Activated CD8-positive, alpha-beta T cell treated with anti-CD3 and anti-CD28 coated beads, Interleukin-2, amount 10 ng/mL, durations not matched to agents 7 days and 5 days (primary cell): ENCODE results near the gene ABCB1. TPM values are rescaled to one million over a fixed set of nuclear protein-coding genes. Genes with fewer than 3 reads are reported as not detected.

Experiments used
- ATAC-seq: fragments of 150-1000 bp; cut with Tn5 transposase; one replicate; pipeline ENCODE4 v1.10.0; 2021; ENCODE audit warnings: moderate library complexity
- CTCF ChIA-PET: fragments of 350-600 bp; sonication (Branson Sonifier 250); formaldehyde crosslinking; loops from one replicate; lab custom pipeline; 2021; ENCODE audit warnings: antibody characterized with exemption; lab: Charles Lee
- POLR2A ChIA-PET: fragments of 350-600 bp; sonication (Branson Sonifier 250); formaldehyde crosslinking; loops from one replicate; lab custom pipeline; 2021; ENCODE audit warnings: antibody characterized with exemption; lab: Charles Lee
- DNase-seq: peaks from one replicate; pipeline ENCODE4 v3.0.0-alpha.2; 2020
- H3K27ac Mint-ChIP-seq: one replicate; pipeline ENCODE4 v1.8.0; 2021; ENCODE audit warnings: mild to moderate bottlenecking, mixed read lengths
- H3K27me3 Mint-ChIP-seq: one replicate; pipeline ENCODE4 v1.8.0; 2021; ENCODE audit warnings: low read depth, mixed read lengths
- H3K36me3 Mint-ChIP-seq: one replicate; pipeline ENCODE4 v1.8.0; 2021; ENCODE audit warnings: low read depth, mixed read lengths
- H3K4me1 Mint-ChIP-seq: one replicate; pipeline ENCODE4 v1.8.0; 2021; ENCODE audit warnings: low read depth, mixed read lengths
- H3K4me3 Mint-ChIP-seq: one replicate; pipeline ENCODE4 v1.8.0; 2021; ENCODE audit warnings: mild to moderate bottlenecking, mixed read lengths
- H3K9me3 Mint-ChIP-seq: one replicate; pipeline ENCODE4 v1.8.0; 2022; ENCODE audit warnings: mixed read lengths; ENCODE audit not compliant: insufficient read depth
- total RNA-seq, 2 experiments: library from RNA; stranded (reverse); gene quantifications; one replicate each; pipeline ENCODE4 v1.2.3, GENCODE V29; 2021

ABCB1 gene
- total RNA-seq, 2 experiments from 2014 or later, result 2.8 to 4.8 TPM

GRCh38 chr7:87545760-87546159, 54.9 kb downstream of the ABCB1 start:
- Mint-ChIP-seq H3K9me3 (no peaks in the 10 kb centered on the region), H3K4me1 (peaks cover 7% of the 10 kb centered on the region), H3K4me3 (no peak overlapping the region), H3K36me3 (no peaks in the 10 kb centered on the region), H3K27ac (no peak overlapping the region), H3K27me3 (no peaks in the 10 kb centered on the region)
- no peak for DNase-seq
- CTCF ChIA-PET, result no interaction called here
- ATAC-seq, result no peak
- POLR2A ChIA-PET, result no interaction called here

GRCh38 chr7:87543623-87544022, 57.1 kb downstream of the ABCB1 start:
- ATAC-seq, result no peak
- H3K9me3 Mint-ChIP-seq, result no peaks in the 10 kb centered on the region
- H3K27ac Mint-ChIP-seq, result no peak overlapping the region
- DNase-seq, result no peak
- H3K27me3 Mint-ChIP-seq, result no peaks in the 10 kb centered on the region
- ChIA-PET POLR2A (no interaction called here), CTCF (interaction anchor here (0.9 to 1.0 kb wide), 2 partner anchors 21 to 56 kb away, joined by 3 to 5 read pairs; partner anchors contain the start of gene ABCB1)
- H3K4me3 Mint-ChIP-seq, result no peak overlapping the region
- H3K36me3 Mint-ChIP-seq, result no peaks in the 10 kb centered on the region
- peaks cover 7% of the 10 kb centered on the region for H3K4me1 Mint-ChIP-seq

DNA sequence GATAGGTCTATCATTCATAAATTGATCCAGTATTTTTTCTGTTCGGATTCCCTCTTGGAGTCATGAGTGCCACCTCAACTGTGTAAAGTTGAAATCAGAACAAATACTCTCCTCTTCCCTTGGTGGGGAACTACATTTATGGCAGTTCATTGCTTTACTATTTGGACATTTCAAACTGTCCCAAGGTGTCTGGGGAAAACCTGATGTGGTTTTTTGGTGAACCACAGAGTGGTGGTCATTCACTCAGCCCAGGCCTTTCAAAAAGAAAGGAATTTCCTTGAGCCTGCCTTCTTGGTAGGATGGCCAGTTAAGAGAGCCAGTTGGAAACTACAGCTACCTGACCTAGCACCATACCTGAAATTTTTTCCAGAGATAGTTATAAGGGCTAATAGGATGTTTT, 59.0 kb downstream of the ABCB1 start:
- no peak for DNase-seq
- H3K27ac Mint-ChIP-seq, result no peak overlapping the region
- POLR2A ChIA-PET, result no interaction called here
- no peaks in the 10 kb centered on the region for H3K36me3 Mint-ChIP-seq
- H3K27me3 Mint-ChIP-seq, result no peaks in the 10 kb centered on the region
- CTCF ChIA-PET, result no interaction called here
- H3K4me1 Mint-ChIP-seq, result peaks cover 7% of the 10 kb centered on the region
- H3K9me3 Mint-ChIP-seq, result no peaks in the 10 kb centered on the region
- no peak overlapping the region for H3K4me3 Mint-ChIP-seq
- no peak for ATAC-seq

DNA sequence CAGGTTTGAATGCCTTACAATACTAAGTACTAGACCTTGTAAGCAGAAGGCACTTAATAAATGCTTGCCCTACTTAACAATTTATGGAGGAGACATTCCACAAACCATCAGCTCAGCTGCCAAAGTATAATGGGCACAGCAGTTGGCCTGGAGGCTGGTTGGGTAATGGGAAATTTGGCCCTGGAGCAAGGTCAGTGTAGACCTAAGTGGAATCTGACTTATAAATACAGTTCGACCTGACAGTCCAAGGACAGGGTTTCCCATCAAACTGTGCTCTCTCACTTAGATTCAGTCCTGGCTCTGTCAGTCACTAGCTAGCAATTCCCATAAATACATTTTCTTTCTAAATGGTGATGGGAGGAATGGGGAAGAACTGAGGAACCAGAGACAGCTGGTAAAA, 62.6 kb downstream of the ABCB1 start:
- H3K36me3 Mint-ChIP-seq, result no peaks in the 10 kb centered on the region
- H3K4me1 Mint-ChIP-seq, result peaks cover 7% of the 10 kb centered on the region
- H3K27ac Mint-ChIP-seq, result no peak overlapping the region
- DNase-seq (no peak), ATAC-seq (no peak)
- CTCF ChIA-PET, result no interaction called here
- H3K27me3 Mint-ChIP-seq, result no peaks in the 10 kb centered on the region
- POLR2A ChIA-PET, result no interaction called here
- no peak overlapping the region for H3K4me3 Mint-ChIP-seq
- H3K9me3 Mint-ChIP-seq, result no peaks in the 10 kb centered on the region

DNA sequence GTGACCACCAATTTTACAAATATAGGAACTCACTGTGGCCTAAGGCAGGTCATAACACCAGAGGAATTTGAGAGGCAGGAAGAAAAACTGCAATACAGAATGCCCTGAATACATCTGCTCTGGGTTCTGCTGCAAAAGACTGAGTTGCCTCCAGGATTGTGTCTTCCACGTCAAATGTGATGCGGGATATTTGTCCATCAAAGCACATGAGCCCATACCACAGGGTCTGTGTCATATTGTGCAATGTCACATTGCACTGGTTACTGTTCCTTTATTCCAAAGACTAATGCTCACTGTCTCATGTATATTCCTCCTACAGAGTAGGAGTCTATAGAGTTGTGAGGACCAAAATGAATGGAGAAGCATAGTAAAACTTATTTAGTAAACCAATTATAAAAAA, 66.6 kb downstream of the ABCB1 start:
- DNase-seq, result no peak
- no peaks in the 10 kb centered on the region for H3K9me3 Mint-ChIP-seq
- no peak for ATAC-seq
- H3K36me3 Mint-ChIP-seq, result no peaks in the 10 kb centered on the region
- ChIA-PET CTCF (no interaction called here), POLR2A (no interaction called here)
- H3K4me3 Mint-ChIP-seq, result no peak overlapping the region
- H3K27me3 Mint-ChIP-seq, result no peaks in the 10 kb centered on the region
- H3K4me1 Mint-ChIP-seq, result no peaks in the 10 kb centered on the region
- no peak overlapping the region for H3K27ac Mint-ChIP-seq

GRCh38 chr7:87530126-87530525, 70.6 kb downstream of the ABCB1 start:
- no peak for DNase-seq
- no peak for ATAC-seq
- Mint-ChIP-seq H3K27me3 (no peaks in the 10 kb centered on the region), H3K4me3 (no peak overlapping the region), H3K4me1 (peaks cover 4% of the 10 kb centered on the region), H3K36me3 (no peaks in the 10 kb centered on the region), H3K27ac (no peak overlapping the region), H3K9me3 (no peaks in the 10 kb centered on the region)
- CTCF ChIA-PET, result interaction anchor here (0.7 to 1.4 kb wide), 2 partner anchors 22 to 28 kb away, joined by 3 read pairs; no protein-coding TSS in a partner anchor
- POLR2A ChIA-PET, result no interaction called here

GRCh38 chr7:87528730-87529129, 72.0 kb downstream of the ABCB1 start:
- Mint-ChIP-seq H3K27ac (no peak overlapping the region), H3K4me3 (no peak overlapping the region), H3K9me3 (no peaks in the 10 kb centered on the region), H3K4me1 (peaks cover 4% of the 10 kb centered on the region), H3K27me3 (no peaks in the 10 kb centered on the region), H3K36me3 (no peaks in the 10 kb centered on the region)
- ChIA-PET POLR2A (no interaction called here), CTCF (interaction anchor here (1.4 kb wide), 1 partner anchor 21 kb away, joined by 3 read pairs; no protein-coding TSS in a partner anchor)
- ATAC-seq, result no peak
- DNase-seq, result no peak

GRCh38 chr7:87518735-87519134, 81.9 kb downstream of the ABCB1 start:
- H3K36me3 Mint-ChIP-seq, result no peaks in the 10 kb centered on the region
- no peaks in the 10 kb centered on the region for H3K27me3 Mint-ChIP-seq
- H3K9me3 Mint-ChIP-seq, result no peaks in the 10 kb centered on the region
- ChIA-PET POLR2A (no interaction called here), CTCF (no interaction called here)
- no peak for DNase-seq
- H3K4me1 Mint-ChIP-seq, result peaks cover 6% of the 10 kb centered on the region
- H3K4me3 Mint-ChIP-seq, result no peak overlapping the region
- ATAC-seq, result no peak
- no peak overlapping the region for H3K27ac Mint-ChIP-seq

DNA sequence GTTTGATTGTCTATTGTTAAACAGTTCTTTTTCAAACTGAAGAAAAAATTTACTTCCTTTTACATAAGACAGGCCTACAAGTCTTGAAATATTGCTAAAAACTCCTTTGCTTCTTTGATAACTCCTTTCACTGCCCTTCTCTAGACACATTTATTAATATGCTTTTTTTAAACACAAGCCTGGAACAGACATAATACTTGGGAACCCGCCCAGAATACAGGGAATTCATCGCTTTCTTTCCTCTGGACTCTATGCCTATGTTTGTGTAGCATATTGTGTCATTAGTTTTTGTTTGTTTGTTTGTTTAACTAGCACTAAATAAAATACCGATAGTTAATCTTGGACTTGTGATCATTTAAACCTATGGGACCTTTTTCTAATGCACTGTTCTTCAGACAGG, 82.8 kb downstream of the ABCB1 start:
- Mint-ChIP-seq H3K4me1 (peaks cover 6% of the 10 kb centered on the region), H3K9me3 (no peaks in the 10 kb centered on the region), H3K27me3 (no peaks in the 10 kb centered on the region), H3K27ac (no peak overlapping the region), H3K36me3 (no peaks in the 10 kb centered on the region), H3K4me3 (no peak overlapping the region)
- POLR2A ChIA-PET, result no interaction called here
- ATAC-seq (no peak), DNase-seq (no peak)
- CTCF ChIA-PET, result no interaction called here

- no peaks in the 10 kb centered on the region for H3K36me3 Mint-ChIP-seq
- H3K27ac Mint-ChIP-seq, result no peak overlapping the region
- H3K4me3 Mint-ChIP-seq, result no peak overlapping the region
- no peaks in the 10 kb centered on the region for H3K27me3 Mint-ChIP-seq
- POLR2A ChIA-PET, result no interaction called here
- DNase-seq (no peak), ATAC-seq (no peak)
- CTCF ChIA-PET, result interaction anchor here (2.1 kb wide), 1 partner anchor 11 kb away, joined by 9 read pairs; no protein-coding TSS in a partner anchor
- peaks cover 6% of the 10 kb centered on the region for H3K4me1 Mint-ChIP-seq
- no peaks in the 10 kb centered on the region for H3K9me3 Mint-ChIP-seq
Measured at GRCh38 chr7:87517136-87517815, 83.4 kb downstream of the ABCB1 start.

- ATAC-seq (no peak), DNase-seq (no peak)
- Mint-ChIP-seq H3K36me3 (no peaks in the 10 kb centered on the region), H3K4me1 (peaks cover 9% of the 10 kb centered on the region), H3K4me3 (no peak overlapping the region), H3K27me3 (no peaks in the 10 kb centered on the region), H3K27ac (no peak overlapping the region), H3K9me3 (no peaks in the 10 kb centered on the region)
- CTCF ChIA-PET, result no interaction called here
- POLR2A ChIA-PET, result no interaction called here
Measured at GRCh38 chr7:87513735-87514335, 86.8 kb downstream of the ABCB1 start.

GRCh38 chr7:87512906-87513305, 87.8 kb downstream of the ABCB1 start:
- CTCF ChIA-PET, result no interaction called here
- Mint-ChIP-seq H3K9me3 (no peaks in the 10 kb centered on the region), H3K27me3 (no peaks in the 10 kb centered on the region), H3K4me3 (no peak overlapping the region), H3K4me1 (peaks cover 9% of the 10 kb centered on the region), H3K36me3 (no peaks in the 10 kb centered on the region), H3K27ac (no peak overlapping the region)
- POLR2A ChIA-PET, result no interaction called here
- ATAC-seq, result no peak
- no peak for DNase-seq
